ENCODE measurements around the gene AGFG1. TPM values are rescaled to one million over a fixed set of nuclear protein-coding genes. Genes with fewer than 3 reads are reported as not detected.

AGFG1 gene
- total RNA-seq, 2 donors from 2014 or later: 65.9 to 78.8 TPM

DNA sequence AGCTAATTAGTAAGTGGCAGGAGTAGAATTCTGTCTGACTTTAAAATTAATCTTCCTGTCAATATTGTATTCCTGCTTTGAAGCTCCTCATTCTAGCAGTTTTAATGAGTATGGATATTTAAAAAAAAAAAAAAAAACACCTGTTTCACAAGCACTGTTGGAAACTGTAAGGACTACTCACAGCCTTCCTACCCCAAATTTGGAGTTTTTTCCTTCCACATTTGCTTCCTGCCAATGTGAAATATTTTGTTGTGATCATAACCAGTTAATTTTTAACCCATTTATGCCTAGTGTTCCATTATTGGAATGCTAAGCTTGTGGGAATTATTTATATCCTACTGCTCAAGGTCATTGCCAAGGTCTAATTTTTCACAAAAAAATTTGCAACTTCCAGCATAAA is 90.6 kb downstream of the AGFG1 start:
- no peaks in the 10 kb centered on the region for H3K36me3 Mint-ChIP-seq
- no peaks in the 10 kb centered on the region for H3K27me3 Mint-ChIP-seq
- no peak overlapping the region for H3K27ac Mint-ChIP-seq
- H3K4me3 Mint-ChIP-seq: no peak overlapping the region
- DNase-seq (ENCODE audit: low spot score): no peak
- peaks cover 0 to under 1% of the 10 kb centered on the region in 2 donors for H3K4me1 Mint-ChIP-seq (ENCODE audit: low read depth in 2 of 2)
- ATAC-seq: no peak
- H3K9me3 Mint-ChIP-seq: no peaks in the 10 kb centered on the region

DNA sequence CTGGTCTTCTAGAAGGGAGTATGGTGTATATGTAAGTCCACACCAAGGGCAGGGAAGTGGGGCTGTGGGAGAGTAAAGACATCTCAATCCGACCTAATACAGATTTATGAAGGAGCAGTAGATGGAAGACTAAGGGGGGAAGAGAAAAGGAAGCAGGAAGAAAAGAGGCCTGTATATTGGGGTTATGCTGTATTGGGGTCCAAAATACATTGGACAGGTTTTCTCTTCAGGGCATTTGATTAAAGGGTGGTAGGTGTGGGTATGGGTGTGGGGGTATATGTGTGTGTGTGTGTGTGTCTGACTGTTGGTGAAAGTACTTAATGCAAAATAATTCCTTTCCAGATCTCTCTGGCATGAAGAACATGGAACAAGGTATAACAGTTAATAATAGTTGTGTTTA is 93.1 kb downstream of the AGFG1 start:
- Mint-ChIP-seq H3K36me3 (no peaks in the 10 kb centered on the region), H3K4me3 (no peak overlapping the region), H3K9me3 (no peaks in the 10 kb centered on the region), H3K27me3 (no peaks in the 10 kb centered on the region), H3K4me1 (ENCODE audit: low read depth in 2 of 2) (peaks cover 0 to 3% of the 10 kb centered on the region in 2 donors), H3K27ac (no peak overlapping the region)
- DNase-seq (ENCODE audit: low spot score) (no peak), ATAC-seq (no peak)

DNA sequence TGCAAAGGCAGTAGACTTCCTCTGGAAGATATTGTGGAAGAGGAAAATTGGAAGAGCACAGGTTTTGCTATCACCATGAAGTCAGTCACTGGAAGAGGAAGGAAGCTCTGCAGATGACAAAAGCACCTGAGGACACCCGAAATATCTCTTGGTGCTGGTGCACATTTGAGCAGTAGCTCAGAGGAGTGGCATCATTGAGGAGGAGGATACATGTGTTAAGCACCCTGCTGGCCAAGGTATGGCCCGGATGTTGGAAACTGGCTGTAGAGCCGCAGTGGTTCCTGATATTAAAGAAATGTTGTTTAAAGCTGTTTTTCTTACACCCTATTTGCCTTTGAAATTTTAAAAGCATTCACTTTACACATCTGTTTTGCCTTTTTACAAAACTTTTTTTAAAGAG is 94.1 kb downstream of the AGFG1 start:
- ATAC-seq (no peak), DNase-seq (ENCODE audit: low spot score) (no peak)
- no peaks in the 10 kb centered on the region for H3K27me3 Mint-ChIP-seq
- H3K4me3 Mint-ChIP-seq: no peak overlapping the region
- no peak overlapping the region for H3K27ac Mint-ChIP-seq
- no peaks in the 10 kb centered on the region for H3K36me3 Mint-ChIP-seq
- no peaks in the 10 kb centered on the region for H3K9me3 Mint-ChIP-seq
- peaks cover 0 to 3% of the 10 kb centered on the region in 2 donors for H3K4me1 Mint-ChIP-seq (ENCODE audit: low read depth in 2 of 2)

DNA sequence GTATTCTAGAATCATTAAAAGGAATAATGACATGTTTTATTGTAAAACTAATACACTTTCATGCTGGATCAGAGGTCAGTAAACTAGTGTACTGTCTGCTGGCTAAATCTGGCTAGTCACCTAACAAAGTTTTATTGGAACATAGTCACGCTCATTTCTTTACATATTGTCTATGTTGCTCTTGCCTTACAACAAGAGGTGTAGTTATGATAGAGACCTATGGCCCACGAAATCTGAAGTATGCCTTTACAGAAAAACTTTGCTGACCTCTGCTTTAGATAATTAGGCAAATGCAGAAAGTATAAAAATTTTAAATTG is 96.9 kb downstream of the AGFG1 start:
- H3K9me3 Mint-ChIP-seq: no peaks in the 10 kb centered on the region
- ATAC-seq (no peak), DNase-seq (ENCODE audit: low spot score) (no peak)
- H3K27ac Mint-ChIP-seq: no peak overlapping the region
- peaks cover 6 to 11% of the 10 kb centered on the region in 2 donors for H3K27me3 Mint-ChIP-seq
- H3K4me3 Mint-ChIP-seq: no peak overlapping the region
- H3K36me3 Mint-ChIP-seq: no peaks in the 10 kb centered on the region
- peaks cover 0 to 3% of the 10 kb centered on the region in 2 donors for H3K4me1 Mint-ChIP-seq (ENCODE audit: low read depth in 2 of 2)

DNA sequence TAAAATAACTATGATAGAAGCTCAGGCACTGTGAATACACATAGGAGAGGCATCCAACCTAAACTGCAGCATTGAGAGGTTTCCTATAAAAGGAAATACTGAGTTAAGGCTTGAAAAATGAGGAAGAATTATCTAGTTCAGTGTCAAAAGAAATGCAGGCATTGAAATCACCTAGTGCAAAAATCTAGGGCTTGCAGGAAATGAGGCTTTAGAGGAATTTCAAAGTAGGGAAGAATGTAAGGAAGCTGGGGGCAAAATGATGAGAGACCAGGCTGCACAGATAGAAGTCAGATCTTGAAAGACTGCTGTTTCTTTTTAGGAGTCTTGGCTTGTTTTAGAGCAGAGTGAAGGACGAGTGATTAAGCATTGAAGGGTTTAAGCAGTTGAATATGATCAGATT is 98.7 kb downstream of the AGFG1 start:
- DNase-seq (ENCODE audit: low spot score): no peak
- H3K36me3 Mint-ChIP-seq: no peaks in the 10 kb centered on the region

DNA sequence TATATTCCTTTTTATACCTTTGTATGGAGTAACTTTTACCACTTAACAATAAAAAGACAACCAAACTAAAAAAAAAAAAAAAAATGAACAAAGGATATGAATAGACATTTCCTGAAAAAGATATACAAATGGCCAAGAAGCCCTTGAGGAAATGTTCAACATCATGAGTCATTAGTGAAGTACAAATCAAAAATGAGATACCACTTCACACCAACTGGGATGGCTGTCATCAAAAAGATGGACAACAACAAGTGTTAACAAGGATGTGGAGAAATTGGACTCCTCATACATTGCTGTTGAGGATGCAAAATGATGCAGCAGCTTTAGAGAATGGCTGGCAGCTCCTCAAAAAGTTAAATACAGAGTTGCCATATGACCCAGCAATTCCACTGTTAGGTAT is 104.2 kb downstream of the AGFG1 start:
- Mint-ChIP-seq H3K9me3 (no peaks in the 10 kb centered on the region), H3K36me3 (peaks cover 1% of the 10 kb centered on the region), H3K4me1 (ENCODE audit: low read depth in 2 of 2) (no peaks in the 10 kb centered on the region), H3K27me3 (peaks cover 25 to 28% of the 10 kb centered on the region in 2 donors), H3K4me3 (no peak overlapping the region), H3K27ac (no peak overlapping the region)
- ATAC-seq (no peak), DNase-seq (ENCODE audit: low spot score) (no peak)

More for the DNA sequence above, 98.7 kb downstream of the AGFG1 start:
- no peaks in the 10 kb centered on the region for H3K9me3 Mint-ChIP-seq
- peaks cover 0 to 3% of the 10 kb centered on the region in 2 donors for H3K4me1 Mint-ChIP-seq (ENCODE audit: low read depth in 2 of 2)
- no peak for ATAC-seq
- H3K27me3 Mint-ChIP-seq: peaks cover 6 to 11% of the 10 kb centered on the region in 2 donors
- H3K4me3 Mint-ChIP-seq: no peak overlapping the region
- no peak overlapping the region for H3K27ac Mint-ChIP-seq

DNA sequence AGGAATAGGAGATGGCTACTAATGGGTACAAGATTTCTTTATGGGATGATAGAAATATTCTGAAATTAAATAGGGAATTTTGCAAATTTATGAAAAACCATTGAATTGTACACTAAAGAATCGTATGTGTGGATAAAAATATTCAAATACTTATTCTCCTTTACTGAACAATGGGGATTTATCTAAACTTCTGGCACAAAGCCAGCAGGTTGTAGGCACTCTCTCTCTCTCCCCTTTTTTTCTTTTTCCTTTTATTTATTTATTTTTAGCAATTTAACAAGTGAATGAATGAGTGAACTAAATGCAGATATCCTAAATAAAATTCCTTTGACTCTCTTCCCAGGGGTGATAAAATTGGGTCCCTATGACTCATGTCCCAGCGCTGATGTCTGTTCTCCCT is 104.9 kb downstream of the AGFG1 start:
- Mint-ChIP-seq H3K9me3 (peaks cover under 1% of the 10 kb centered on the region), H3K27ac (no peak overlapping the region), H3K27me3 (peaks cover 25 to 31% of the 10 kb centered on the region in 2 donors), H3K4me1 (ENCODE audit: low read depth in 2 of 2) (no peaks in the 10 kb centered on the region), H3K36me3 (peaks cover 5% of the 10 kb centered on the region), H3K4me3 (no peak overlapping the region)
- DNase-seq (ENCODE audit: low spot score) (no peak), ATAC-seq (no peak)

DNA sequence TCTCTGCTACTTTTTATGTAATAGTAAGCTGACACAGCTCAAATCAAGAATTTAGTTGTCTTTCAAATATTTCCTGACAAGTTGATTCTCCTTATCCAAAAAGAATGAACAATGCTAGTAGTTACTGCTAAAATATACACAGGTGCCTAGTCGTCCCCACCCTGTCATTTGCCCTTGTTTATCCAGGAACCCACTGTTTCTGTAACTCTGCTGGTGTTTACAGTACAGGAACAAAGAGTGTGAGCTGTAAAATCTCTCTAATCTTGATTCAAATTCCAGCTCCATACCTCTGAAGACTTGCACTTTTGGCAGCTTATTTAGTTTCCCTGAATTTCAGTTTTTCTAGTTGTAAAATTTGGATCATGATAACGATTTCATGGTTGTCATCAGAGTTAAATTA is 105.6 kb downstream of the AGFG1 start:
- Mint-ChIP-seq H3K4me1 (ENCODE audit: low read depth in 2 of 2) (no peaks in the 10 kb centered on the region), H3K36me3 (peaks cover 12% of the 10 kb centered on the region), H3K27ac (no peak overlapping the region), H3K27me3 (peaks cover 27 to 31% of the 10 kb centered on the region in 2 donors), H3K4me3 (no peak overlapping the region), H3K9me3 (peaks cover 8% of the 10 kb centered on the region)
- DNase-seq (ENCODE audit: low spot score) (no peak), ATAC-seq (no peak)

DNA sequence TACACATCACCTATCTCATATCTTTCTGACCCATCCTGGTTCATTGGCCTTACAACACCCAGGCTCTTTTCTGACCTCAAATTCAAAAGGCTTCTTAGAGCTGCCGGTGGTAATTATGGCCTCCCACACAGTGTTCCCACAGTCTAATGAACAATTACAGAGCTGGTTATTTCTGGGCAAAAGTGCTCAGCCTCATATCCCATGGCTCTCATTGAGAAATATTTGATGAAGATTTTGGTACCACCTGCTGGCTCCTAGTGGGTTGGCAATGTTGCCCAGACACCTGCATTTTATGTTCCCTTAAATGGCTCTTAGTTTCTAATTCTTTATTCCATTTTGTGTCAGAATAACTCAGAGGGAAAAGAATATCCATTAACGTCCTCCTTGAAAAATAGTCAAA is 106.7 kb downstream of the AGFG1 start:
- DNase-seq (ENCODE audit: low spot score) (no peak), ATAC-seq (no peak)
- peaks cover 24 to 26% of the 10 kb centered on the region in 2 donors for H3K27me3 Mint-ChIP-seq
- no peak overlapping the region for H3K4me3 Mint-ChIP-seq
- H3K36me3 Mint-ChIP-seq: peaks cover 17% of the 10 kb centered on the region
- no peaks in the 10 kb centered on the region for H3K4me1 Mint-ChIP-seq (ENCODE audit: low read depth in 2 of 2)
- H3K9me3 Mint-ChIP-seq: peaks cover 14% of the 10 kb centered on the region
- no peak overlapping the region for H3K27ac Mint-ChIP-seq

DNA sequence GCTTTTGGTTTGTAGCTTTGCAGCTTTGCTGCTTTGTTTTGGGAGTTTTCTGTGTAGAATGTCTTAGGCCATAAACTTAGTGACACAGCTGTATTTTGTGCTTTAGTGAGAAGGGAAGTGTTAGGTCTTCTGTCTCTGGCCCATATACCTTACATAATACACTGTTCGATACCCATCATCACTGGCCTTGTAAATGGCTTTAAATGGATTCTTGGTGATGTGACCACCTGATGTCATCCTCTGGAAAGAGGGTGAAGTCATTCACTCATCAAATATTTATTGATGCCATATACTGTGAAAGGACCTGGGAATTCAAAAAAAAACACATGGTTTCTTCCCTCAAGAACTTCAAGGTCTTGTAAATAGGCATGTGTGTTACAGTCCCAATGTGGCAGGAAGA is 107.8 kb downstream of the AGFG1 start:
- DNase-seq (ENCODE audit: low spot score): no peak
- no peak overlapping the region for H3K27ac Mint-ChIP-seq
- peaks cover 24 to 26% of the 10 kb centered on the region in 2 donors for H3K27me3 Mint-ChIP-seq
- no peak for ATAC-seq
- no peak overlapping the region for H3K4me3 Mint-ChIP-seq
- H3K9me3 Mint-ChIP-seq: peaks cover 15% of the 10 kb centered on the region
- peaks cover 17% of the 10 kb centered on the region for H3K36me3 Mint-ChIP-seq
- H3K4me1 Mint-ChIP-seq (ENCODE audit: low read depth in 2 of 2): no peaks in the 10 kb centered on the region

DNA sequence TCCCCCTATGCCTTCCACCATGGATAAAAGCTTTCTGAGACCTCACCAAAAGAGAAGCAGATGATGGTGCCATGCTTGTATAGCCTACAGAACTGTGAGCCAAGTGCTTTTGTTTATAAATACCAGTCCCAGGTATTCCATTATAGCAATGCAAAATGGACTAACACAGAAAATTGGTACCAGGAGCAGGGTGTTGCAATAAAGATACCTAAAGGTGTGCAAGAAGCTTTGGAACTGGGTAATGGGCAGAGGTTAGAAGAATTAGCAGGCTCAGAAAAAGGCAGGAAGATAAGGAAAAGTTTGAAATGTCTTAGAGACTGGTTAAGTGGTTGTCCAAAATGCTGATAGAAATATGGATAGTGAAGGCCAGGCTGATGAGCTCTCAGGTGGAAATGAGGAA is 110.4 kb downstream of the AGFG1 start:
- ATAC-seq: no peak
- H3K36me3 Mint-ChIP-seq: peaks cover 17% of the 10 kb centered on the region
- DNase-seq (ENCODE audit: low spot score): no peak
- no peak overlapping the region for H3K27ac Mint-ChIP-seq
- peaks cover 18 to 26% of the 10 kb centered on the region in 2 donors for H3K27me3 Mint-ChIP-seq
- peaks cover 15% of the 10 kb centered on the region for H3K9me3 Mint-ChIP-seq
- H3K4me3 Mint-ChIP-seq: no peak overlapping the region
- H3K4me1 Mint-ChIP-seq (ENCODE audit: low read depth in 2 of 2): no peaks in the 10 kb centered on the region

DNA sequence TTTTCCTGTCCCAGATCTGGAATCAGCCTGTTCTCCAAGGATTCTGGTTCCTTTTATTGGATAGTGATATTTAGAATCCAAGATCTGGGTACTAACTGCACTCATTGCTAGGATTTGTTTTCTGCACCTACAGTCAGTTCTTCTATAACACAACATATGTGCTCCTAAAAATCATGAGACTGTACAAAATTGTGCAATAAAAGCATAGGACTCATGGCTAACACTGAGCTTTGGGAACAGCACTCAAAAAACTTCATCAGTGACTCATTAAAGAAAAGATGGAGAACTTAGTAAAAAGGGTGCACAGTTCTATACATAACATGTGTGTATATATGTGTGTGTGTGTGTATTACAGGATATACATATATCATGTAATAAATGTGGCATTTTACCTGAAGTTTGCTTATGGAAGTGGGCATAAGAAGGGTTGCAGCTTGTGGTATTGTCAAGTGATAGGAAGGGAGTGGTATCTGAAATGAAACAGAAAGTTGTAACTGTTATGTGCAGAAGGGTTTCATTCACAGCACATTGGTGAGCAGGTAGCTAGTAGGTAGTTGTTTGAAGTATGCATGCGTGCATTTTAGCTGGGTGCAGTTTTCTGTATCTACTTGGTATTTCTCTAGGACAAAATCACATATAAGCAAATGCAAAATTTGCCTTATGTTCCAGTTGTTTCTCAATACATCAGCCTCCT is 120.9 kb downstream of the AGFG1 start:
- H3K36me3 Mint-ChIP-seq: peaks cover 6% of the 10 kb centered on the region
- H3K27me3 Mint-ChIP-seq: peaks cover 22 to 59% of the 10 kb centered on the region in 2 donors
- H3K4me3 Mint-ChIP-seq: no peak overlapping the region
- no peaks in the 10 kb centered on the region for H3K4me1 Mint-ChIP-seq (ENCODE audit: low read depth in 2 of 2)
- ATAC-seq (no peak), DNase-seq (ENCODE audit: low spot score) (no peak)
- H3K9me3 Mint-ChIP-seq: peaks cover 4% of the 10 kb centered on the region
- no peak overlapping the region for H3K27ac Mint-ChIP-seq

DNA sequence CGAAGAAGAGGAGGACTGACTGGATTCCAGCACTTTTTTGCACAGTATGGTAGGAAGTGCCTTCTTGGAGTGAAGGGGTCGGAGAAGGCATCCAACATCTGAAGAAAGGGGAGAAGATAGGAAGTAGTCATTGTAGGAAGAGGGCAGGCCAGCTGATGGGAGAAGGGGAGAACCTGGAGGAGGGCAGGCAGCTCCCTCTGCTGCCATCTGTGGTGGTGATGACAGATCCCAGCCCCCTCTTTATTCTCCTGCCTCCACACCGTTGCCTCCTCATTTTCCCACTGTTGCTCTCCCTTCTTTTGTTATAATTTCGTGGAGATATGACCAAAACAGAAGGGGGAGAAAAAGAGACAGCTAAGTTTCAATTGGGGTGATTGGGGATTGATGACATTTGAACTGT is 123.8 kb downstream of the AGFG1 start:
- Mint-ChIP-seq H3K36me3 (no peaks in the 10 kb centered on the region), H3K27ac (no peak overlapping the region), H3K4me1 (ENCODE audit: low read depth in 2 of 2) (no peaks in the 10 kb centered on the region), H3K9me3 (peaks cover 4% of the 10 kb centered on the region), H3K27me3 (peaks cover 24 to 39% of the 10 kb centered on the region in 2 donors), H3K4me3 (no peak overlapping the region)
- no peak for ATAC-seq
- DNase-seq (ENCODE audit: low spot score): no peak

DNA sequence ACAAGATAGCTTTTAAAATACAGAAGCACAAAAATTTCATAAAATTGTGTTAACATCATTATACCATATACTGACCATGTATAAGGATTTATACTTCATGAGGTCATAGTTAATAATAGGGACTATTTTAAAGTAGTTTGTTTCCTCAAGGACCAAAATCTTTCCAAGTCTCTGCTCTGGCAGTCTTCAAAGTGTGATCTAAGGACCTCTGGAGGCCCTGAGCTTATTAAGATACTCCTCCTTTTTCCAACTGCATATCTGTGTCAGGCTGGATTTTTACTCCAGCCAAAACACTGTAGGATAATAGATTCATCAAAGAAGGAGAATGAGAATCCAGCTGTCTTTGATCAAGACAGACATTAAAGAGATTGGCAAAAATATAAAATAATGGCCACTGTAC is 125.1 kb downstream of the AGFG1 start:
- Mint-ChIP-seq H3K27ac (no peak overlapping the region), H3K36me3 (no peaks in the 10 kb centered on the region), H3K9me3 (peaks cover 4% of the 10 kb centered on the region), H3K4me1 (ENCODE audit: low read depth in 2 of 2) (no peaks in the 10 kb centered on the region), H3K27me3 (peaks cover 20 to 33% of the 10 kb centered on the region in 2 donors), H3K4me3 (no peak overlapping the region)
- DNase-seq (ENCODE audit: low spot score): no peak
- ATAC-seq: no peak

DNA sequence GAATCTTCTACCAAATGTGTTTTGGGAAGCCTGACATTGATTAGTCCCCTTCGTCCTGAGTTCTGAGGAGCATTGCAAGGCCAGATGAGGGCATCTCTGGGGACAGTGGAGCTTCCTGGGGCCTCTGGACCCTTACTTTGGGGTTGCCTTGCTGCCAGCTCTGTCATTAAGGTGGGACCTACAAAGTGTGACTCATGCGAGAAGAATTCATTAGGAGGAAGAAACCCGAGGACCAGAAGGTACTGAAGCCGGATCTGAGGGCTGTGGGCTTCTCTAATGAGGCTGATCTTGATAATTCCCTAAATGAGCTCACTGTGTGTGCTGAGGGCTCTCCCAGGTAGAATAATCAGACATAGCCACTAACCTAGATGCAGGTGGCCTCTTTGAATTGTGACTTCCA is 126.0 kb downstream of the AGFG1 start:
- H3K27ac Mint-ChIP-seq: no peak overlapping the region
- H3K36me3 Mint-ChIP-seq: no peaks in the 10 kb centered on the region
- ATAC-seq (no peak), DNase-seq (ENCODE audit: low spot score) (no peak)
- H3K27me3 Mint-ChIP-seq: peaks cover 21 to 32% of the 10 kb centered on the region in 2 donors
- H3K9me3 Mint-ChIP-seq: peaks cover 4% of the 10 kb centered on the region
- no peak overlapping the region for H3K4me3 Mint-ChIP-seq
- no peaks in the 10 kb centered on the region for H3K4me1 Mint-ChIP-seq (ENCODE audit: low read depth in 2 of 2)
